Naive thymus-derived CD4-positive, alpha-beta T cell (primary cell): ENCODE data around the gene CD6. TPM values are rescaled to one million over a fixed set of nuclear protein-coding genes. Genes with fewer than 3 reads are reported as not detected.

Source experiments
- ATAC-seq: fragments of 150-1000 bp; cut with Tn5 transposase; 2 replicates; pipeline ENCODE4 v1.10.0; 2021; ENCODE audit warnings: mild to moderate bottlenecking, moderate library complexity
- CTCF ChIA-PET: fragments of 350-600 bp; sonication (Branson Sonifier 250); formaldehyde crosslinking; loops from one replicate; lab custom pipeline; 2021; ENCODE audit warnings: antibody characterized with exemption; lab: Charles Lee
- POLR2A ChIA-PET: fragments of 350-600 bp; sonication (Branson Sonifier 250); formaldehyde crosslinking; loops from one replicate; lab custom pipeline; 2021; ENCODE audit warnings: antibody characterized with exemption, inconsistent platforms; lab: Charles Lee
- DNase-seq, 9 donors: peaks; one replicate each; pipeline versions ENCODE4 v3.0.0 to v3.0.0-alpha.2; 2020 to 2022; ENCODE audit warnings: mixed read lengths in 1 of 9
- H3K27ac ChIP-seq: one replicate; pipeline ENCODE4 v1.7.0; 2013; ENCODE audit warnings: mild to moderate bottlenecking, low read depth, low read length, moderate library complexity
- H3K27me3 ChIP-seq, 2 donors: one replicate each; pipeline ENCODE4 v1.7.0; 2013; ENCODE audit warnings: low read length in 2 of 2, mild to moderate bottlenecking in 2 of 2, moderate library complexity in 2 of 2; ENCODE audit not compliant: control insufficient read depth in 2 of 2, insufficient read depth in 2 of 2
- H3K36me3 ChIP-seq, 3 experiments: 1 replicate in 2 of 3; 2 replicates in 1 of 3; pipeline ENCODE4 v1.7.0; 2013; ENCODE audit warnings: low read length in 3 of 3, mild to moderate bottlenecking in 3 of 3, moderate library complexity in 1 of 3; ENCODE audit not compliant: insufficient read depth in 3 of 3, control insufficient read depth in 2 of 3
- H3K4me1 ChIP-seq, 2 donors: one replicate each; pipeline ENCODE4 v1.7.0; 2013; ENCODE audit warnings: low read length in 2 of 2, mild to moderate bottlenecking in 2 of 2, moderate library complexity in 1 of 2; ENCODE audit not compliant: control insufficient read depth in 2 of 2, insufficient read depth in 2 of 2
- H3K4me3 ChIP-seq: 2 replicates; pipeline ENCODE4 v1.7.0; 2013; ENCODE audit warnings: mild to moderate bottlenecking, low read length
- H3K9me3 ChIP-seq, 3 experiments: 1 replicate in 2 of 3; 2 replicates in 1 of 3; pipeline ENCODE4 v1.7.0; 2013; ENCODE audit warnings: low read length in 3 of 3; ENCODE audit not compliant: control insufficient read depth in 2 of 3
- H3K27ac Mint-ChIP-seq, 9 donors: one replicate each; pipeline ENCODE4 v1.8.0; 2020 to 2022; ENCODE audit warnings: mixed read lengths in 9 of 9, mild to moderate bottlenecking in 8 of 9, moderate library complexity in 5 of 9, inconsistent platforms in 2 of 9
- H3K27me3 Mint-ChIP-seq, 5 donors: one replicate each; pipeline ENCODE4 v1.8.0; 2021 to 2022; ENCODE audit warnings: mixed read lengths in 5 of 5, mild to moderate bottlenecking in 1 of 5
- H3K36me3 Mint-ChIP-seq, 5 donors: one replicate each; pipeline ENCODE4 v1.8.0; 2020 to 2022; ENCODE audit warnings: mixed read lengths in 5 of 5, mild to moderate bottlenecking in 3 of 5, inconsistent platforms in 1 of 5
- H3K4me1 Mint-ChIP-seq, 7 donors: one replicate each; pipeline ENCODE4 v1.8.0; 2020 to 2022; ENCODE audit warnings: mixed read lengths in 7 of 7, mild to moderate bottlenecking in 3 of 7, inconsistent platforms in 1 of 7
- H3K4me3 Mint-ChIP-seq, 10 donors: one replicate each; pipeline ENCODE4 v1.8.0; 2020 to 2022; ENCODE audit warnings: mild to moderate bottlenecking in 10 of 10, mixed read lengths in 10 of 10, moderate library complexity in 6 of 10, inconsistent platforms in 2 of 10
- H3K9me3 Mint-ChIP-seq, 11 donors: one replicate each; pipeline ENCODE4 v1.8.0; 2020 to 2022; ENCODE audit warnings: mixed read lengths in 11 of 11, mild to moderate bottlenecking in 4 of 11, inconsistent platforms in 1 of 11, moderate library complexity in 1 of 11
- intact Hi-C, 2 donors: fragments of 100-400 bp; cut with micrococcal nuclease; formaldehyde crosslinking; loops; one replicate each; pipeline ENCODE4 v1.15.1; 2023
- polyA plus RNA-seq, 2 donors: library from polyadenylated mRNA; unstranded; fragments of 300-500 nt; fragmentation: Illumina TruSeq; gene quantifications; one replicate each; pipeline ENCODE4 v1.2.3, GENCODE V29; 2021
- total RNA-seq, 6 experiments: library from RNA in 5 of 6; stranded (reverse) in 5 of 6; gene quantifications; 1 replicate in 5 of 6; 2 replicates in 1 of 6; pipeline ENCODE4 v1.2.3 and lab custom pipeline; 2021 to 2026

Gene CD6
- total and polyA plus RNA-seq, 7 experiments from 2014 or later = 195 to 653 (median 416) TPM

- peaks cover 14 to 51% (median 26%) of the 10 kb centered on the region in 3 experiments for H3K36me3 ChIP-seq
- H3K4me1 ChIP-seq = peaks cover 16 to 70% of the 10 kb centered on the region in 2 donors
- H3K4me3 ChIP-seq = peak overlapping the region; percentile 14
- H3K9me3 Mint-ChIP-seq = peaks cover 0 to 3% (median 0%) of the 10 kb centered on the region in 11 donors
- no peaks in the 10 kb centered on the region for H3K27me3 Mint-ChIP-seq
- no peaks in the 10 kb centered on the region for H3K9me3 ChIP-seq
- peak overlapping the region; percentile 79 to 87 (median 82) for H3K4me3 Mint-ChIP-seq
- peaks cover 62 to 91% (median 82%) of the 10 kb centered on the region in 7 donors for H3K4me1 Mint-ChIP-seq
- CTCF ChIA-PET = interaction anchor here (0.7 to 3.5 kb wide), 5 partner anchors 19 to 68 kb away, joined by 3 to 12 read pairs (median 4); no protein-coding TSS in a partner anchor
- peak overlapping the region; percentile 84 to 97 (median 95) for H3K27ac Mint-ChIP-seq
- ATAC-seq (peak; percentile 76), DNase-seq (peak in 7 of 9 donors; percentile 61 to 72 (median 65))
- no peaks in the 10 kb centered on the region for H3K27me3 ChIP-seq
- peak overlapping the region; percentile 65 for H3K27ac ChIP-seq
- intact Hi-C loops = loop anchor here (1.0 kb wide), 7 partner anchors 10 to 38 kb away; no protein-coding TSS in a partner anchor
- peaks cover 3 to 44% (median 29%) of the 10 kb centered on the region in 5 donors for H3K36me3 Mint-ChIP-seq
- POLR2A ChIA-PET = interaction anchor here (0.6 to 3.4 kb wide), 7 partner anchors 10 to 102 kb away, joined by 3 to 26 read pairs (median 5); partner anchors contain the start of gene CD5
Observed at GRCh38 chr11:61004761-61005181, 33.3 kb downstream of the CD6 start.

GRCh38 chr11:61007383-61007955, 36.0 kb downstream of the CD6 start:
- peaks cover 29 to 62% (median 35%) of the 10 kb centered on the region in 3 experiments for H3K36me3 ChIP-seq
- POLR2A ChIA-PET = interaction anchor here (0.7 to 2.4 kb wide), 5 partner anchors 9 to 120 kb away, joined by 3 to 12 read pairs (median 3); no protein-coding TSS in a partner anchor
- H3K4me3 ChIP-seq = no peak overlapping the region
- H3K36me3 Mint-ChIP-seq = peaks cover 3 to 45% (median 27%) of the 10 kb centered on the region in 5 donors
- H3K4me1 ChIP-seq = peaks cover 16 to 71% of the 10 kb centered on the region in 2 donors
- no peaks in the 10 kb centered on the region for H3K9me3 ChIP-seq
- ATAC-seq (peak; percentile 20), DNase-seq (no peak)
- peak overlapping the region; percentile 67 for H3K27ac ChIP-seq
- H3K4me1 Mint-ChIP-seq = peaks cover 50 to 93% (median 83%) of the 10 kb centered on the region in 7 donors
- H3K9me3 Mint-ChIP-seq = peaks cover 0 to 2% (median 0%) of the 10 kb centered on the region in 11 donors
- no peaks in the 10 kb centered on the region for H3K27me3 ChIP-seq
- peak overlapping the region; percentile 59 to 85 (median 68) for H3K4me3 Mint-ChIP-seq
- no peaks in the 10 kb centered on the region for H3K27me3 Mint-ChIP-seq
- H3K27ac Mint-ChIP-seq = peak overlapping the region; percentile 72 to 97 (median 93)
- intact Hi-C loops = no loop called here
- CTCF ChIA-PET = no interaction called here

GRCh38 chr11:61007956-61008896, 36.7 kb downstream of the CD6 start:
- H3K27ac ChIP-seq = peak overlapping the region; percentile 67
- peaks cover 16 to 69% of the 10 kb centered on the region in 2 donors for H3K4me1 ChIP-seq
- intact Hi-C loops = no loop called here
- H3K9me3 Mint-ChIP-seq = no peaks in the 10 kb centered on the region
- H3K9me3 ChIP-seq = no peaks in the 10 kb centered on the region
- H3K27me3 Mint-ChIP-seq = no peaks in the 10 kb centered on the region
- H3K36me3 Mint-ChIP-seq = peaks cover 7 to 45% (median 29%) of the 10 kb centered on the region in 5 donors
- peaks cover 34 to 70% (median 40%) of the 10 kb centered on the region in 3 experiments for H3K36me3 ChIP-seq
- peak in 1 of 9 donors; percentile 42 for DNase-seq
- peaks cover 49 to 93% (median 82%) of the 10 kb centered on the region in 7 donors for H3K4me1 Mint-ChIP-seq
- H3K4me3 Mint-ChIP-seq = peak overlapping the region; percentile 32 to 85 (median 55)
- ChIA-PET POLR2A (interaction anchor here (0.7 to 2.4 kb wide), 3 partner anchors 12 to 33 kb away, joined by 3 to 12 read pairs (median 3); no protein-coding TSS in a partner anchor), CTCF (interaction anchor here (0.6 kb wide), 1 partner anchor 33 kb away, joined by 3 read pairs; no protein-coding TSS in a partner anchor)
- H3K27ac Mint-ChIP-seq = peak overlapping the region; percentile 75 to 93 (median 88)
- ATAC-seq = peak; percentile 24
- no peaks in the 10 kb centered on the region for H3K27me3 ChIP-seq
- H3K4me3 ChIP-seq = no peak overlapping the region

- H3K4me1 ChIP-seq = peaks cover 12 to 61% of the 10 kb centered on the region in 2 donors
- Mint-ChIP-seq H3K4me1 (peaks cover 45 to 92% (median 80%) of the 10 kb centered on the region in 7 donors), H3K36me3 (peaks cover 7 to 47% (median 30%) of the 10 kb centered on the region in 5 donors), H3K9me3 (no peaks in the 10 kb centered on the region), H3K4me3 (peak overlapping the region in 5 of 10 donors; percentile 32 to 85 (median 33)), H3K27ac (peak overlapping the region in 8 of 9 donors; percentile 66 to 93 (median 88)), H3K27me3 (no peaks in the 10 kb centered on the region)
- intact Hi-C loops = no loop called here
- CTCF ChIA-PET = interaction anchor here (0.8 kb wide), 1 partner anchor 28 kb away, joined by 3 read pairs; no protein-coding TSS in a partner anchor
- H3K27ac ChIP-seq = peak overlapping the region; percentile 67
- DNase-seq = no peak
- POLR2A ChIA-PET = interaction anchor here (0.9 kb wide), 1 partner anchor 13 kb away, joined by 3 read pairs; no protein-coding TSS in a partner anchor
- H3K27me3 ChIP-seq = no peaks in the 10 kb centered on the region
- H3K36me3 ChIP-seq = peaks cover 40 to 74% (median 48%) of the 10 kb centered on the region in 3 experiments
- ATAC-seq = no peak
- no peaks in the 10 kb centered on the region for H3K9me3 ChIP-seq
- H3K4me3 ChIP-seq = no peak overlapping the region
Observed at GRCh38 chr11:61008971-61009370, 37.5 kb downstream of the CD6 start.

- CTCF ChIA-PET = interaction anchor here (0.8 kb wide), 1 partner anchor 28 kb away, joined by 3 read pairs; no protein-coding TSS in a partner anchor
- Histone ChIP-seq H3K4me3 (no peak overlapping the region), H3K27ac (peak overlapping the region; percentile 3), H3K27me3 (no peaks in the 10 kb centered on the region), H3K9me3 (no peaks in the 10 kb centered on the region), H3K4me1 (peaks cover 5 to 55% of the 10 kb centered on the region in 2 donors), H3K36me3 (peaks cover 40 to 78% (median 51%) of the 10 kb centered on the region in 3 experiments)
- Mint-ChIP-seq H3K9me3 (no peaks in the 10 kb centered on the region), H3K4me3 (peak overlapping the region in 7 of 10 donors; percentile 32 to 85 (median 47)), H3K27me3 (no peaks in the 10 kb centered on the region), H3K36me3 (peaks cover 7 to 46% (median 31%) of the 10 kb centered on the region in 5 donors), H3K27ac (peak overlapping the region; percentile 66 to 93 (median 88)), H3K4me1 (peaks cover 38 to 85% (median 73%) of the 10 kb centered on the region in 7 donors)
- DNase-seq (no peak), ATAC-seq (no peak)
- POLR2A ChIA-PET = interaction anchor here (0.9 to 2.1 kb wide), 6 partner anchors 11 to 33 kb away, joined by 3 to 8 read pairs (median 4); no protein-coding TSS in a partner anchor
- intact Hi-C loops = no loop called here
Observed at GRCh38 chr11:61009392-61010275, 38.2 kb downstream of the CD6 start.
